ENCODE results near the gene GALR3. TPM values are rescaled to one million over a fixed set of nuclear protein-coding genes. Genes with fewer than 3 reads are reported as not detected.

Gene GALR3
- polyA plus RNA-seq, 3 donors, result not detected

DNA sequence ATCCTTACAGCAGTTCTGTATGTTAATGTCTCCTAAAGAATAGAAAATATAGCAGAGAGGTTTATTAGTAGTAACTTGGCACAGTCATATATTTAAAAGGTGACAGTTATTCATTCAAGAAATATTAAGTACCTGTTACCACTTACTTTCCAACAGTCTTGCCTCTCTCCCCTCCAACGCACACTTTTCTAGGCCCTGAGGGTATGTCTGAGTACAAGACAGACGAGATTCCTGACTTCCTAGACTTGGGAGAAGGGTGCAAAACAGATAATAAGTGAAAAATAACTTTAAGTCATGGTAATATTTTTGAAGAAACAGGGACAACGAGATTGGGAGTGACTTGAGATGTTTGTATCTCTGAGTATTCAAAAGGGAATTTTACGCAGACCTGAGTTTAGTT, 27.6 kb downstream of the GALR3 start:
- no peak for DNase-seq (ENCODE audit: extremely low read depth in 1 of 11, low read depth in 9 of 11, low spot score in 4 of 11)

DNA sequence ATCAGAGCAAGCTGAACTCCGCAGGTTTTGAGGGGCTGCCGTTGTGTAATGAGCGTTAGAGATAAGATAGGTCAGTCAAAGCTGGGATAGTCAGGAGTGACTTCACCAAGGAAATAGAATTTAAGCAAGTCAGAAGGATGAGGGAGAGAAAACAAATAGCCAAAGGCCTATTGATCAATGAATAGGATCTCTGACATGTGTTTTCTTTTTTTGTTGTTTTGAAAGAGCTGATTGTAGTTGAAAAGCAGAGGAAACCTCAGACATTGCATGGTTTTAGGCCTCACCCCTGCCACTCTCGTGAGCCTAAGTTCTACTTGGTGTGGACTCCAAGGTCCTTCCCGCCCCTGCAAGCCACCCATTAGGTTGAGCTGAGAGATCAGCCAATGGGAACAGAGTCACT, 29.2 kb downstream of the GALR3 start:
- no peak for DNase-seq (ENCODE audit: extremely low read depth in 1 of 11, low read depth in 9 of 11, low spot score in 4 of 11)

DNA sequence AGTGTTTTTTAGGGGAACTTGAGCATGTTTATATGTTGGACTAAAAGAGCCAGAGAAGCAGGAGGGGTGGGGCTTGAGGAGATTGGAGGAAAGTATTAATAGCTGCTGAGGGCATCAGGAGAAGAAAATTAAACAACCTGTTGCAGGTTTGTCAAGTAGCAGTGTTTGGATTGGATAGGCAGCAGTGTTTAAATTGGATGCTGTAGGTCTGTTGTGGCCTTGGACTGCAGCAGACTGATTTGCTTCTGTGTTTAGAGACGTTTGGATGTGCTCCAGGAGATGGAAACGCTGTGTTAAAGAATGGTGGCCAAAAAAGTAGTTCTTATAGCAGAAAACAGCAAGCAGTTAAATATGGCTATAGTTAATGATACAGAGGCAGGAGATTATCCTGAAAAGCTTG, 31.8 kb downstream of the GALR3 start:
- DNase-seq (ENCODE audit: extremely low read depth in 1 of 11, low read depth in 9 of 11, low spot score in 4 of 11), result no peak

DNA sequence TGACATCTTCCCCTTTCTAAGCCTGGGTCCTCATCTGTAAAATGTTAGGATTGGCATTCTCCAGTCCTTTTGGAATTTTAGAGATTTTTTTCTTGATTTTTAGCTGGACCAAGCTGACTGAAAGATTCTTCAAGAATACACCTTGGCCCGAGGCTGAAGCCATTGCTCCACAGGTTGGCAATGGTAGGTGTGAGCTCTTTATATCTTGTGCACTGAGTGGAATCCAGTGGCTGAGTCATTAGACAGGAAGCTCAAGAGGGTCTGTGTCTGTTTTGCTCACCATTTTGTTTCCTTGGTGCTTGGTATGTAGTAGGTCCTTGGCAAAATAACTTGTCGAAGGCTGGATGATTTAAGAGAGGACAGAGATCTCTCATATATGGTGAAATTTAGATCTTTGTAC, 32.3 kb downstream of the GALR3 start:
- DNase-seq (ENCODE audit: extremely low read depth in 1 of 11, low read depth in 9 of 11, low spot score in 4 of 11), result no peak

DNA sequence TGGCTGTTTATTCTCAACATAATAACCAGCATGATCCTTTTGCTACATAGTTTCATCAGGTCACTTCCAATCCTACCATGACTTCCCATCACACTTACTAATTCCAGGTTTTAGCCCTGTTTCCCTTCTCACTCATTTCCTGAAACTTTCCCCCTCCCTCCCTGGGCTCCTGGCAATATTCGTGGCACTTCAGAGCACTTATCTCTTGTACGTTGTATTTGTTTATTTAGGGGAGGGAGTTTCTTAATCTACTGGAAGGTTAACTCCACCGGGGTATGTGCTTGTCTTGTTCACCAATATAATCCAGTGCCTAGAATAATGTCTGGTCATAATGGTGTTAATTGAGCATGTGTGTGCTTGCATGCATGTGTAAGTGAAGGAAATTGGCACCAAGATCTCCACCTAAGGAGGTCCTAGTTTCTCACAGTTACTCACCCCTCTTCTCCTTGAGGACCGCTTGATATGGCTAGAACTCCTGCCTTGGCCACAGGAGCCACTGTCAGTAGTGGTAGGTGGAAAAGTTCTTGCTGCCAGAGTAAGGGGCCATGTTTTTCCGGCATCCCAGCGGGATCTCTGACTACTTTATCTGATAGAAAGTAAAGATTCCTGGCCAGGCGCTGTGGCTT, 37.7 kb downstream of the GALR3 start:
- DNase-seq (ENCODE audit: extremely low read depth in 1 of 11, low read depth in 9 of 11, low spot score in 4 of 11), result no peak

DNA sequence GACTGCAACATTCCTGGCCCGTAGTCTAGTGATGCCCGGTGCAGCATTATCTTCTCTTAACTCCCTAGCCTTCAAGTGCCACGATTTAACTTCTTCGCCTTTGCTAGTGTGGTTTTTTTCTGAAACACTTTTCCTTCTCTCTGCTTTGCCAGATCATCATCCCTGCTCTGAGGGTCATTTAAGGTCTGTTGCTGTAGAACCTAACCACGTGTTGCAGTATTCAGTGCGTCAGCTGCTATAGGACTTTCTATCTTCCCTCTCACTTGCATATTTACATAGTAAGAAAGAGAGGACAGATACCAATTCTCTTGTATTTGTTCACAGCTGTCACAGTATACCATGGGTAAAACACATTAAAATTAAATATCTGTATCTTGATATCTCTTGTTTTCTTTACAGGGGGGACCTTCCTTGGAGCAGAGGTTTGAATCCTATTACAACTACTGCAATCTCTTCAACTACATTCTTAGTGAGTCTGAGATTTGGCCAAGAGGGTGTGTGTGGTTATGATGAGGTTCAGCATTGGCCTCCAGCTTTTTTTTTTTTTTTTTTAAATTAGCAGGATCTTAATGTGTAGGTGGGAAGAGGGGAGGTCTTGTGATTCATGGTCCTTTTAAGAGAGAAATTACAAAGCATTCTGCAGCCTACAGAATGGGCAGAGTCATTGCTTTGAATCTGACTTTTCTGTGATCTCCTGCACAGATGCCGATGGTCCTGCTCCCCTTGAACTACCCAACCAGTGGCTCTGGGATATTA, 39.6 kb downstream of the GALR3 start:
- DNase-seq (ENCODE audit: extremely low read depth in 1 of 11, low read depth in 9 of 11, low spot score in 4 of 11), result no peak

DNA sequence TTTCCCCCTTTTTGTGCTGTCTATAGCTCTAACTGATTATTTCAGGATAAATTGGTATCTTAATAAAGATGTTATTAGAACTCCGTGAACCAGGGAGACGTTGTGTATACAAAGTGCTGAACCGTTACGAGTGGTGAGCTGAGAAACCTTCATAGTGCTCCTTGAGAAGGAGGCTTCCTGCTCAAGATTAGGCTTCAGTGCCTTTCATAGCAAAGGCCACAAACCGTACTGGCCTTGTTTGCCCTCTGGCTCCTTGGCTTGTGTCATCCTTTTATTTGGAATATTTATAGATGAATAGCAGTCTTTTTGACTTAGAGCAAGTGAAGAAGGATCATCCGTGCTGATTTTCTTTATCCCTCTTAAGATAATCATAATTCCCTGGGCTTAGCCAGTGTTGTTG, 42.3 kb downstream of the GALR3 start:
- DNase-seq (ENCODE audit: extremely low read depth in 1 of 11, low read depth in 9 of 11, low spot score in 4 of 11), result no peak

DNA sequence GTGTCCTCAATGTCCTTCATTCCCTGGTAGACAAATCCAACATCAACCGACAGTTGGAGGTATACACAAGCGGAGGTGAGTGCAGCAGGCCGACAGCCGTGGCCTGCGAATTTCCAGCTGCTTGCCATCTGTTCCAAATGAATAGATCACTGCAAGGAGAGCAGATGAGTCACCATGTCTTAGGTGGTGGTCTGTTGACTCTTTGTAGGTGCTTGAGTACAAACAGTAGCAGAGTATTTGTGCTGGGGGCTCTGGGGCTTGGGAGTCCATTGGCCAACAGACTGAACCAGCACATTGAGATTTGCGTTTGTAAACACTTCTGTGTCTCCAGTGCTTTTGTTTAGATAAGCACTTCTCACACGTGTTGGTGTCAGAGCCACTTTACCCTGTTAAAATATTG, 47.1 kb downstream of the GALR3 start:
- no peak for DNase-seq (ENCODE audit: extremely low read depth in 1 of 11, low read depth in 9 of 11, low spot score in 4 of 11)

Other genes with a start within 250 kb of the GALR3 start
- 10 to 100 TPM; 32.2 to 35.1 (median 34.0) TPM for gene LGALS2, start 243.3 kb upstream of the GALR3 start, polyA plus RNA-seq (ENCODE audit: insufficient read length in 3 of 3)
- gene GGA1, start 214.5 kb upstream of the GALR3 start, polyA plus RNA-seq (ENCODE audit: insufficient read length in 3 of 3), result 10 to 100 TPM; 46.3 to 83.9 (median 57.4) TPM
- gene SH3BP1, start 183.7 kb upstream of the GALR3 start, polyA plus RNA-seq (ENCODE audit: insufficient read length in 3 of 3), result 10 to 100 TPM; 13.9 to 24.7 (median 24.1) TPM
- gene PDXP, start 164.7 kb upstream of the GALR3 start, polyA plus RNA-seq (ENCODE audit: insufficient read length in 3 of 3), result 10 to 100 TPM; 13.6 to 20.5 (median 17.7) TPM
- 100 to 1,000 TPM; 311 to 548 (median 409) TPM for gene LGALS1, start 147.7 kb upstream of the GALR3 start, polyA plus RNA-seq (ENCODE audit: insufficient read length in 3 of 3)
- gene NOL12, start 137.0 kb upstream of the GALR3 start, polyA plus RNA-seq (ENCODE audit: insufficient read length in 3 of 3), result 10 to 100 TPM; 15.2 to 23.0 (median 23.0) TPM
- 10 to 100 TPM; 57.5 to 80.8 (median 78.7) TPM for gene TRIOBP, start 126.3 kb upstream of the GALR3 start, polyA plus RNA-seq (ENCODE audit: insufficient read length in 3 of 3)
- 10 to 100 TPM; 10.4 to 17.9 (median 16.6) TPM for gene GCAT, start 15.4 kb upstream of the GALR3 start, polyA plus RNA-seq (ENCODE audit: insufficient read length in 3 of 3)
- gene ANKRD54, start 21.0 kb downstream of the GALR3 start, polyA plus RNA-seq (ENCODE audit: insufficient read length in 3 of 3), result 10 to 100 TPM; 23.2 to 26.5 (median 26.3) TPM
- 1,000 to 10,000 TPM in 2 of 3 donors, 100 to 1,000 TPM in 1; 915 to 1,103 (median 1,045) TPM for gene EIF3L, start 26.0 kb downstream of the GALR3 start, polyA plus RNA-seq (ENCODE audit: insufficient read length in 3 of 3)
- gene MICALL1, start 82.9 kb downstream of the GALR3 start, polyA plus RNA-seq (ENCODE audit: insufficient read length in 3 of 3), result 10 to 100 TPM; 22.3 to 34.6 (median 27.2) TPM
- gene C22orf23, start 130.2 kb downstream of the GALR3 start, polyA plus RNA-seq (ENCODE audit: insufficient read length in 3 of 3), result 1 to 10 TPM; 5.3 to 7.1 (median 5.5) TPM
- gene POLR2F, start 130.3 kb downstream of the GALR3 start, polyA plus RNA-seq (ENCODE audit: insufficient read length in 3 of 3), result 10 to 100 TPM; 65.2 to 86.6 (median 69.3) TPM
- gene SOX10, start 161.2 kb downstream of the GALR3 start, polyA plus RNA-seq (ENCODE audit: insufficient read length in 3 of 3), result 1 to 10 TPM in 1 of 3 donors, under 1 TPM in 2; 0.70 to 1.3 (median 0.79) TPM
- 10 to 100 TPM; 30.2 to 45.6 (median 38.0) TPM for gene PICK1, start 234.0 kb downstream of the GALR3 start, polyA plus RNA-seq (ENCODE audit: insufficient read length in 3 of 3)